ENCODE data around the gene KIF1C. TPM values are rescaled to one million over a fixed set of nuclear protein-coding genes. Genes with fewer than 3 reads are reported as not detected.
A peak's percentile ranks its signal among the peaks of the same experiment; 100 is the strongest.

KIF1C gene
- total and polyA plus RNA-seq, 9 of the 15 experiments (the other 6 are each of a cell fraction or from before 2014, with no cell fraction given), result 0.38 to 68.4 (median 25.1) TPM

- TF ChIP-seq REST (IDR thresholded peaks at IDR 0.05; ENCODE audit: borderline replicate concordance) (peak; percentile 39; the same call in 1 of the 2 replicates), REST (CRISPR knock-in tag; IDR thresholded peaks at IDR 0.05; ENCODE audit: low read depth) (no peak), E2F6 (IDR thresholded peaks at IDR 0.05; ENCODE audit: borderline replicate concordance in 1 of 2, extremely low read depth in 1 of 2, insufficient read depth in 1 of 2, insufficient read length in 1 of 2, low read depth in 1 of 2, low read length in 1 of 2, poor library complexity in 1 of 2, severe bottlenecking in 1 of 2) (peak; percentile 53 to 80), ZNF280B (CRISPR knock-in tag; IDR thresholded peaks at IDR 0.05) (no peak), TFAP4 (CRISPR knock-in tag; IDR thresholded peaks at IDR 0.05; ENCODE audit: borderline replicate concordance) (peak; percentile 38; the same call in 1 of the 2 replicates), ZNF764 (CRISPR knock-in tag; IDR thresholded peaks at IDR 0.05; ENCODE audit: low read depth) (no peak), CTCF (IDR thresholded peaks at IDR 0.05 in 2 of 3, conservative IDR thresholded peaks at IDR 0.05 in 1 of 3; ENCODE audit: insufficient read depth in 2 of 3, low read depth in 1 of 3, low read length in 3 of 3) (peak; percentile 57 to 67 (median 67)), CXXC5 (CRISPR knock-in tag; IDR thresholded peaks at IDR 0.05) (peak; percentile 33; the same call in 1 of the 2 replicates), RB1 (IDR thresholded peaks at IDR 0.05; ENCODE audit: low read depth) (no peak), ZNF121 (CRISPR knock-in tag; conservative IDR thresholded peaks at IDR 0.05) (0 out of 2 replicates have a peak, but pooled peaks have one; percentile 14)
These were observed 33.8 kb downstream of the KIF1C start (continued) for GRCh38 chr17:5031365-5032082.

Data from K562 (cell line).